MM.1S (cell line): Measurements from ENCODE around the gene TXNDC15.

ENCODE experiments used
- CTCF ChIP-seq: fragments of 300-600 bp; sonication (generic); IDR thresholded peaks from 2 replicates; pipeline ENCODE4 v1.5.1; 2016; ENCODE audit warnings: antibody characterized with exemption, low read length, mixed read lengths
- EZH2 ChIP-seq: fragments of 300-600 bp; sonication (generic); optimal IDR thresholded peaks from 2 replicates; pipeline ENCODE3; 2017; ENCODE audit warnings: low read depth, mild to moderate bottlenecking, antibody characterized with exemption, low read length, mixed read lengths

GRCh38 chr5:134948911-134949310, 74.7 kb downstream of the TXNDC15 start:
- TF ChIP-seq CTCF, result no peak
- TF ChIP-seq EZH2, result no peak
